K562 (cell line): Measurements from ENCODE around the gene DRC3. TPM values are rescaled to one million over a fixed set of nuclear protein-coding genes. Genes with fewer than 3 reads are reported as not detected.

Experiments
- ATAC-seq: fragments of 200-7000 bp; cut with Tn5 transposase; 3 replicates; pipeline ENCODE4 v1.9.1; 2020; ENCODE audit warnings: moderate library complexity
- BruUV-seq: library from RNA; stranded (reverse); fragments of 400-500 nt; replicated peaks from 2 replicates; lab custom pipeline; 2021; lab: Mats Ljungman, UMichigan
- CTCF ChIA-PET: fragments of 300-600 bp; formaldehyde crosslinking; extraction: SDS; loops from one replicate; lab custom pipeline; 2021; ENCODE audit warnings: low intra/inter-chr PET ratio; lab: Yijun Ruan, JAX
- POLR2A ChIA-PET: fragments of 300-600, 350-650 bp; sonication (Branson Sonifier 250); formaldehyde crosslinking; extraction: SDS; loops from one replicate; lab custom pipeline; 2021; ENCODE audit warnings: antibody characterized with exemption, inconsistent platforms; lab: Yijun Ruan, JAX
- DNase-seq, 4 experiments: peaks; one replicate each; pipeline versions ENCODE4 v3.0.0 to v3.0.0-alpha.2; 2011 to 2018; ENCODE audit warnings: low spot score in 3 of 4, mixed read lengths in 3 of 4; ENCODE audit errors: extremely low read depth in 1 of 4
- FAIRE-seq: peaks from 2 replicates; lab custom pipeline; 2011; peaks lifted over from hg19 to GRCh38; lab: Jason Lieb, UNC
- H2AFZ ChIP-seq: 2 replicates; pipeline ENCODE4 v1.6.0; 2011; ENCODE audit warnings: low read depth, low read length, control low read depth, inconsistent platforms
- H3K27ac ChIP-seq: fragments of 200-600 bp; 3 replicates; pipeline ENCODE4 v1.8.0; 2011; ENCODE audit warnings: low read depth, mild to moderate bottlenecking, control low read depth, inconsistent platforms, low read length, moderate library complexity, mixed read lengths; ENCODE audit errors: extremely low read depth
- H3K27me3 ChIP-seq, 2 experiments: fragments of 300-600 bp in 1 of 2; 2 replicates in 1 of 2; 3 replicates in 1 of 2; pipeline versions ENCODE4 v1.6.0 to v1.8.0; 2011; ENCODE audit warnings: inconsistent platforms in 2 of 2, low read length in 2 of 2, mild to moderate bottlenecking in 1 of 2, mixed read lengths in 1 of 2, moderate library complexity in 1 of 2; ENCODE audit not compliant: control insufficient read depth in 2 of 2, insufficient read depth in 2 of 2
- H3K36me3 ChIP-seq: fragments of 300-600 bp; 3 replicates; pipeline ENCODE4 v1.8.0; 2011; ENCODE audit warnings: mild to moderate bottlenecking, low read length, inconsistent platforms; ENCODE audit not compliant: control insufficient read depth, insufficient read depth
- H3K4me1 ChIP-seq, 2 experiments: fragments of 200-600 bp in 1 of 2; replicated peaks in 1 of 2; 2 replicates in 1 of 2; 3 replicates in 1 of 2; pipeline versions ENCODE4 v1.5.1 to v1.8.0; 2011; ENCODE audit warnings: inconsistent platforms in 2 of 2, low read length in 2 of 2, mild to moderate bottlenecking in 1 of 2, mixed read lengths in 1 of 2, moderate library complexity in 1 of 2; ENCODE audit not compliant: control insufficient read depth in 2 of 2, insufficient read depth in 2 of 2
- H3K4me2 ChIP-seq: 2 replicates; pipeline ENCODE4 v1.6.1; 2011; ENCODE audit warnings: low read length, control low read depth, inconsistent platforms, mixed read lengths; ENCODE audit not compliant: insufficient read depth
- H3K4me3 ChIP-seq: fragments of 200-600 bp; sonication (generic), shearing (Covaris generic); 2 replicates; pipeline ENCODE4 v1.5.1; 2016; ENCODE audit warnings: control low read depth, inconsistent platforms
- H3K79me2 ChIP-seq: fragments of 200-600 bp; 3 replicates; pipeline ENCODE4 v1.8.0; 2011; ENCODE audit warnings: low read length, inconsistent platforms; ENCODE audit not compliant: control insufficient read depth, insufficient read depth
- H3K9ac ChIP-seq, 2 experiments: 2 replicates each; pipeline versions ENCODE4 v1.6.0 to v1.6.1; 2011; ENCODE audit warnings: low read depth in 2 of 2, low read length in 2 of 2, control low read depth in 1 of 2, inconsistent platforms in 1 of 2, mild to moderate bottlenecking in 1 of 2, mixed read lengths in 1 of 2; ENCODE audit not compliant: insufficient read depth in 1 of 2
- H3K9me1 ChIP-seq: one replicate; pipeline ENCODE4 v1.6.0; 2011; ENCODE audit warnings: inconsistent platforms, mild to moderate bottlenecking, low read length, moderate library complexity; ENCODE audit not compliant: control insufficient read depth, insufficient read depth
- H3K9me3 ChIP-seq: replicated peaks from 2 replicates; pipeline ENCODE4 v1.5.1; 2011; ENCODE audit warnings: low read depth, low read length, inconsistent platforms; ENCODE audit not compliant: control insufficient read depth, insufficient read depth
- H4K20me1 ChIP-seq: replicated peaks from 2 replicates; pipeline ENCODE4 v1.6.1; 2011; ENCODE audit warnings: low read length, inconsistent platforms, mixed read lengths; ENCODE audit not compliant: control insufficient read depth, insufficient read depth
- CEBPB ChIP-seq: fragments of 450-650 bp; IDR thresholded peaks from 2 replicates; pipeline ENCODE4 v1.6.1; 2016; ENCODE audit warnings: missing genetic modification characterization, missing compliant biosample characterization
- KDM5B ChIP-seq: fragments of 200-600 bp; sonication (generic); IDR thresholded peaks from 2 replicates; pipeline ENCODE4 v1.6.1; 2012; ENCODE audit warnings: low read depth, mild to moderate bottlenecking, moderate library complexity, low read length, control low read depth, inconsistent platforms; ENCODE audit not compliant: insufficient replicate concordance
- MAX ChIP-seq: sonication (generic); formaldehyde crosslinking; IDR thresholded peaks from 2 replicates; pipeline ENCODE4 v1.9.0; 2022; ENCODE audit warnings: mild to moderate bottlenecking, missing genetic modification reagents
- SPI1 ChIP-seq: IDR thresholded peaks from 2 replicates; pipeline ENCODE4 v1.6.1; 2011; ENCODE audit warnings: low read depth, low read length, control low read depth, borderline replicate concordance
- VEZF1 ChIP-seq: fragments of 200-800 bp; sonication (Bioruptor generic); IDR thresholded peaks from 2 replicates; pipeline ENCODE4 v1.6.1; 2017; ENCODE audit warnings: missing genetic modification characterization, missing compliant biosample characterization
- ZNF121 ChIP-seq: sonication (generic); formaldehyde crosslinking; conservative IDR thresholded peaks from 2 replicates; pipeline ENCODE4 v1.8.0; 2022; ENCODE audit warnings: missing genetic modification reagents
- ZNF347 ChIP-seq: fragments of 450-650 bp; formaldehyde crosslinking; IDR thresholded peaks from 2 replicates; pipeline ENCODE4 v1.4.0; 2020; ENCODE audit warnings: low read depth, mild to moderate bottlenecking, moderate library complexity
- ZNF384 ChIP-seq: IDR thresholded peaks from 2 replicates; pipeline ENCODE4 v1.6.1; 2012; ENCODE audit warnings: low read depth, low read length, improper control_type of control experiment
- ZNF695 ChIP-seq: fragments of 450-650 bp; formaldehyde crosslinking; IDR thresholded peaks from 2 replicates; pipeline ENCODE4 v1.4.0; 2020; ENCODE audit warnings: mild to moderate bottlenecking, moderate library complexity
- ZNF785 ChIP-seq: fragments of 250-450 bp; sonication (Bioruptor Pico); IDR thresholded peaks from 2 replicates; pipeline ENCODE4 v1.4.0; 2020; ENCODE audit warnings: mild to moderate bottlenecking
- WGBS: fragments of 100-300 bp; shearing (Covaris generic); methylation state at CpG from one replicate; pipeline ENCODE4 v1.1.6; 2016; ENCODE audit warnings: low coverage, mixed read lengths; ENCODE audit not compliant: insufficient coverage; ENCODE audit errors: missing lambda C conversion rate; 5-methylcytosine and 5-hydroxymethylcytosine counted together
- in situ Hi-C: fragments of 300-500 bp; cut with MboI; formaldehyde crosslinking; loops from 4 replicates; pipeline ENCODE4 v1.15.0; 2018; ENCODE audit warnings: inconsistent platforms, mixed read lengths
- intact Hi-C: fragments of 100-400 bp; cut with micrococcal nuclease; formaldehyde crosslinking; loops from 2 replicates; pipeline ENCODE4 v1.14.2; 2022
- polyA plus RNA-seq, 8 experiments: library from polyadenylated mRNA; depleted of rRNA in 4 of 8; stranded (reverse) in 5 of 8; unstranded in 3 of 8; fragments of >200 nt; fragmentation: Nextera tagmentation in 2 of 8; fragmentation: Illumina TruSeq in 1 of 8; extraction: Ambion mirVana in 2 of 8; extraction: Trizol in 1 of 8; gene quantifications; 2 replicates each; pipeline versions ENCODE4 v1.2.1 to v1.2.3, GENCODE V29; 2011 to 2014; ENCODE audit warnings: inconsistent platforms in 1 of 8, missing spikeins in 1 of 8
- total RNA-seq, 7 experiments: library from RNA; depleted of rRNA in 6 of 7; stranded (reverse); fragments of >200 nt in 6 of 7; fragmentation: Illumina TruSeq in 2 of 7; extraction: Trizol in 2 of 7; gene quantifications; 2 replicates each; pipeline versions ENCODE4 v1.2.1 to v1.2.3, GENCODE V29; 2011 to 2021; ENCODE audit warnings: low replicate concordance in 1 of 7

Gene DRC3
- total and polyA plus RNA-seq, 9 of the 15 experiments (the other 6 are each of a cell fraction or from before 2014, with no cell fraction given): 0.10 to 0.84 (median 0.30) TPM; not detected in 3

- Histone ChIP-seq H3K4me3 (no peak overlapping the region), H3K27ac (no peak overlapping the region), H3K9ac (no peak overlapping the region; a peak in 1 of 4 replicates), H3K4me2 (no peak overlapping the region), H3K9me3 (no peaks in the 10 kb centered on the region), H4K20me1 (no peaks in the 10 kb centered on the region), H2AFZ (no peak overlapping the region), H3K4me1 (peaks cover 12 to 23% of the 10 kb centered on the region in 2 experiments; a peak in 4 of 5 replicates), H3K79me2 (peaks cover 29% of the 10 kb centered on the region), H3K36me3 (peaks cover 15% of the 10 kb centered on the region; the same call in 2 of the 3 replicates), H3K9me1 (no peaks in the 10 kb centered on the region), H3K27me3 (no peaks in the 10 kb centered on the region)
- in situ Hi-C loops: no loop called here
- TF ChIP-seq KDM5B (no peak), CEBPB (peak; percentile 37; the same call in 1 of the 2 replicates)
- WGBS: 49% methylated on average over 3 of the region's 3 CpGs
- intact Hi-C loops: loop anchor here (5.0 kb wide), 1 partner anchor 43 kb away; the partner anchor contains the start of gene DRG2
- ATAC-seq: no peak
- no TSS peak for BruUV-seq
- no peak for FAIRE-seq
- no peak for DNase-seq
- ChIA-PET POLR2A (no interaction called here), CTCF (no interaction called here)
Observed at GRCh38 chr17:18044609-18045008, 71.9 kb downstream of the DRC3 start.

DNA sequence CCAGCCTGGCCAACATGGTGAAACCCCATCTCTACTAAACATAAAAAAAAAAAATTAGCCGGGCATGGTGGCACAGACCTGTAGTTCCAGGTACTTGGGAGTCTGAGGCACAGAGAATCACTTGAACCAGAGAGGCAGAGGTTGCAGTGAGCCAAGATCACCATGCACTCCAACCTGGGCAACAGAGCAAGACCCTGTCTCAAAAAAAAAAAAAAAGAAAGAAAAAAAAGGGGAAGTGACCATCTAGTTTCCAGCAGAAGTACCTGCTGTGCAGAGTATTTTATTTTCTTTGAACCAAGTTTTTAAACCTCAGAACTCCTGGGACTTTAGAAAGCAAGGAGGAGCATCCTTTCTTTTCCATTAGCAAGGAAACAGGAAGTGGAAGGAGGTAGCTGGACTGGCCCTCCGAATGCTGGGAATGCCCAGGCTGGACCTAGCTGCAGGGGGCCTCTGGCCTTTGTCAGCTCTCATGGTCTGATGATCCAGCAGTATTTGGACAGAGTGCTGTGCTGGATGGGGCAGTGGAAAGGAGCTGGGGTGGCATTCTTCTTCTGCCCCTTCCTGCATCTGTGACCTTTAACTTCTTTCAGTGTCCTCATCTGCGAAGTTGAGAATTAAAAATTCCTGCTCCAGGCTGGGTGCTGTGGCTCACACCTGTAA, 73.2 kb downstream of the DRC3 start:
- no peaks in the 10 kb centered on the region for H4K20me1 ChIP-seq
- H3K9ac ChIP-seq: no peak overlapping the region
- no peak for FAIRE-seq
- in situ Hi-C loops (no loop called here), intact Hi-C loops (no loop called here)
- no peak overlapping the region for H2AFZ ChIP-seq
- ATAC-seq: no peak
- peaks cover 17% of the 10 kb centered on the region; the same call in 2 of the 3 replicates for H3K36me3 ChIP-seq
- WGBS: 85% methylated on average over 3 of the region's 3 CpGs
- ChIA-PET POLR2A (interaction anchor here (0.6 to 1.1 kb wide), 2 partner anchors 25 to 352 kb away, joined by 3 to 5 read pairs; no protein-coding TSS in a partner anchor), CTCF (no interaction called here)
- peaks cover 0 to 18% of the 10 kb centered on the region in 2 experiments; a peak in 2 of 5 replicates for H3K4me1 ChIP-seq
- BruUV-seq: no TSS peak
- no peaks in the 10 kb centered on the region for H3K27me3 ChIP-seq
- H3K27ac ChIP-seq: no peak overlapping the region
- no peak overlapping the region for H3K4me3 ChIP-seq
- no peaks in the 10 kb centered on the region for H3K9me1 ChIP-seq
- H3K9me3 ChIP-seq: no peaks in the 10 kb centered on the region
- TF ChIP-seq SPI1 (peak; percentile 86), VEZF1 (CRISPR knock-in tag) (no peak), ZNF785 (CRISPR knock-in tag) (no peak), ZNF121 (peak; percentile 85), ZNF347 (CRISPR knock-in tag) (no peak), ZNF695 (no peak), MAX (CRISPR knock-in tag) (no peak), ZNF384 (peak; percentile 41; the same call in 1 of the 2 replicates)
- peaks cover 16% of the 10 kb centered on the region; the same call in 2 of the 3 replicates for H3K79me2 ChIP-seq
- no peak for DNase-seq
- no peak overlapping the region for H3K4me2 ChIP-seq
